GM23338 (cell line): Measurements from ENCODE around the gene CD63. TPM values are rescaled to one million over a fixed set of nuclear protein-coding genes. Genes with fewer than 3 reads are reported as not detected.
"Not testable (repeated sequence)": the region's sequence is repeated elsewhere in the genome, so short reads cannot be mapped to it uniquely, and the experiment has no call there.

Experiments
- ATAC-seq: fragments of 200-7000 bp; cut with Tn5 transposase; 3 replicates; pipeline ENCODE4 v1.9.1; 2020
- DNase-seq: peaks from one replicate; pipeline ENCODE4 v3.0.0-alpha.2; 2015; ENCODE audit warnings: low spot score
- H2AFZ ChIP-seq: fragments of 200-600 bp; sonication (generic); 2 replicates; pipeline ENCODE4 v1.8.0; 2016; ENCODE audit warnings: antibody characterized with exemption, mild to moderate bottlenecking, moderate library complexity
- H3F3A ChIP-seq: fragments of 200-600 bp; sonication (generic); replicated peaks from 2 replicates; pipeline ENCODE4 v1.8.0; 2017; ENCODE audit warnings: antibody characterized with exemption, mixed run types, low read depth
- H3K27ac ChIP-seq: fragments of 200-600 bp; sonication (generic); 2 replicates; pipeline ENCODE4 v1.6.1; 2016; ENCODE audit warnings: low read depth
- H3K27me3 ChIP-seq: fragments of 200-600 bp; sonication (generic); 2 replicates; pipeline ENCODE4 v1.8.0; 2016; ENCODE audit warnings: mild to moderate bottlenecking, mixed run types, moderate library complexity; ENCODE audit not compliant: insufficient read depth
- H3K36me3 ChIP-seq: fragments of 200-600 bp; sonication (generic); 2 replicates; pipeline ENCODE4 v1.8.0; 2016; ENCODE audit warnings: mild to moderate bottlenecking; ENCODE audit not compliant: insufficient read depth
- H3K4me1 ChIP-seq: fragments of 200-600 bp; sonication (generic); 2 replicates; pipeline ENCODE4 v1.8.0; 2016; ENCODE audit warnings: mild to moderate bottlenecking, moderate library complexity; ENCODE audit not compliant: insufficient read depth
- H3K4me2 ChIP-seq: fragments of 200-600 bp; sonication (generic); 2 replicates; pipeline ENCODE4 v1.7.1; 2017; ENCODE audit warnings: mixed run types
- H3K4me3 ChIP-seq: fragments of 200-600 bp; sonication (generic); 2 replicates; pipeline ENCODE4 v1.6.1; 2016; ENCODE audit warnings: mixed run types
- H3K79me2 ChIP-seq: fragments of 200-600 bp; sonication (generic); replicated peaks from 2 replicates; pipeline ENCODE4 v1.8.0; 2017; ENCODE audit warnings: mild to moderate bottlenecking; ENCODE audit not compliant: insufficient read depth
- H3K9me2 ChIP-seq: fragments of 200-600 bp; sonication (generic); 2 replicates; pipeline ENCODE4 v1.8.0; 2017; ENCODE audit not compliant: insufficient read depth
- H4K20me1 ChIP-seq: fragments of 200-600 bp; sonication (generic); replicated peaks from 2 replicates; pipeline ENCODE4 v1.8.0; 2017; ENCODE audit warnings: mild to moderate bottlenecking; ENCODE audit not compliant: insufficient read depth
- H3K27ac Mint-ChIP-seq: 2 replicates; pipeline ENCODE4 v1.8.0; 2020; ENCODE audit warnings: inconsistent platforms, mild to moderate bottlenecking, moderate library complexity, mixed read lengths
- H3K27me3 Mint-ChIP-seq: 3 replicates; pipeline ENCODE4 v1.8.0; 2022; ENCODE audit warnings: low read depth, mild to moderate bottlenecking, moderate library complexity, mixed read lengths, inconsistent platforms; ENCODE audit not compliant: insufficient read depth, poor library complexity
- H3K36me3 Mint-ChIP-seq: 3 replicates; pipeline ENCODE4 v1.8.0; 2021; ENCODE audit warnings: low read depth, mild to moderate bottlenecking, inconsistent platforms, moderate library complexity, mixed read lengths
- H3K4me1 Mint-ChIP-seq: 3 replicates; pipeline ENCODE4 v1.8.0; 2020; ENCODE audit warnings: mild to moderate bottlenecking, inconsistent platforms, mixed read lengths
- H3K4me3 Mint-ChIP-seq: 3 replicates; pipeline ENCODE4 v1.8.0; 2021; ENCODE audit warnings: moderate library complexity, mild to moderate bottlenecking, inconsistent platforms, mixed read lengths
- H3K9me3 Mint-ChIP-seq: 3 replicates; pipeline ENCODE4 v1.8.0; 2020; ENCODE audit warnings: moderate library complexity, mild to moderate bottlenecking, inconsistent platforms, mixed read lengths
- STAT1 ChIP-seq: IDR thresholded peaks from one replicate; pipeline ENCODE4 v1.6.1; 2016; ENCODE audit warnings: antibody characterized with exemption; ENCODE audit not compliant: unreplicated experiment
- ZNF331 ChIP-seq: fragments of 250-450 bp; sonication (Bioruptor Pico); IDR thresholded peaks from 2 replicates; pipeline ENCODE4 v1.5.0; 2020; ENCODE audit warnings: low read depth, mild to moderate bottlenecking, moderate library complexity
- polyA plus RNA-seq: library from polyadenylated mRNA; unstranded; fragments of >200 nt; fragmentation: Nextera tagmentation; extraction: Ambion mirVana; gene quantifications from 2 replicates; pipeline ENCODE4 v1.2.1, GENCODE V29; 2016
- total RNA-seq: library from RNA; depleted of rRNA; stranded (reverse); fragments of >200 nt; shearing (Covaris generic); gene quantifications from 2 replicates; pipeline ENCODE4 v1.2.3, GENCODE V29; 2014
- TF ChIP-seq, protein P1 (sequence below): fragments of 250-450 bp; sonication (Bioruptor Pico); IDR thresholded peaks from 2 replicates; pipeline ENCODE4 v1.5.0; 2020; ENCODE audit warnings: mild to moderate bottlenecking, moderate library complexity

CD63 gene
- total and polyA plus RNA-seq, 2 experiments from 2014 or later: 294 to 685 TPM

- peaks cover 49% of the 10 kb centered on the region for H4K20me1 ChIP-seq
- H3K27me3 ChIP-seq: no peaks in the 10 kb centered on the region
- Mint-ChIP-seq H3K4me1 (peaks cover 5% of the 10 kb centered on the region), H3K36me3 (peaks cover 60% of the 10 kb centered on the region), H3K4me3 (no peak overlapping the region), H3K9me3 (no peaks in the 10 kb centered on the region; the same call in 2 of the 3 replicates), H3K27me3 (peaks cover 2% of the 10 kb centered on the region), H3K27ac (no peak overlapping the region)
- no peak overlapping the region for H3K27ac ChIP-seq
- ATAC-seq: no peak
- H3F3A ChIP-seq: peaks cover 19% of the 10 kb centered on the region; the same call in 1 of the 2 replicates
- H2AFZ ChIP-seq: no peak overlapping the region
- DNase-seq: no peak
- H3K4me1 ChIP-seq: no peaks in the 10 kb centered on the region
- 0 out of 2 replicates have a peak, but pooled peaks cover 6% of the 10 kb centered on the region for H3K79me2 ChIP-seq
- no peak overlapping the region for H3K4me2 ChIP-seq
- peaks cover 31% of the 10 kb centered on the region; the same call in 1 of the 2 replicates for H3K36me3 ChIP-seq
- H3K9me2 ChIP-seq: no peaks in the 10 kb centered on the region
- H3K4me3 ChIP-seq: no peak overlapping the region
- TF ChIP-seq, protein P1, sequence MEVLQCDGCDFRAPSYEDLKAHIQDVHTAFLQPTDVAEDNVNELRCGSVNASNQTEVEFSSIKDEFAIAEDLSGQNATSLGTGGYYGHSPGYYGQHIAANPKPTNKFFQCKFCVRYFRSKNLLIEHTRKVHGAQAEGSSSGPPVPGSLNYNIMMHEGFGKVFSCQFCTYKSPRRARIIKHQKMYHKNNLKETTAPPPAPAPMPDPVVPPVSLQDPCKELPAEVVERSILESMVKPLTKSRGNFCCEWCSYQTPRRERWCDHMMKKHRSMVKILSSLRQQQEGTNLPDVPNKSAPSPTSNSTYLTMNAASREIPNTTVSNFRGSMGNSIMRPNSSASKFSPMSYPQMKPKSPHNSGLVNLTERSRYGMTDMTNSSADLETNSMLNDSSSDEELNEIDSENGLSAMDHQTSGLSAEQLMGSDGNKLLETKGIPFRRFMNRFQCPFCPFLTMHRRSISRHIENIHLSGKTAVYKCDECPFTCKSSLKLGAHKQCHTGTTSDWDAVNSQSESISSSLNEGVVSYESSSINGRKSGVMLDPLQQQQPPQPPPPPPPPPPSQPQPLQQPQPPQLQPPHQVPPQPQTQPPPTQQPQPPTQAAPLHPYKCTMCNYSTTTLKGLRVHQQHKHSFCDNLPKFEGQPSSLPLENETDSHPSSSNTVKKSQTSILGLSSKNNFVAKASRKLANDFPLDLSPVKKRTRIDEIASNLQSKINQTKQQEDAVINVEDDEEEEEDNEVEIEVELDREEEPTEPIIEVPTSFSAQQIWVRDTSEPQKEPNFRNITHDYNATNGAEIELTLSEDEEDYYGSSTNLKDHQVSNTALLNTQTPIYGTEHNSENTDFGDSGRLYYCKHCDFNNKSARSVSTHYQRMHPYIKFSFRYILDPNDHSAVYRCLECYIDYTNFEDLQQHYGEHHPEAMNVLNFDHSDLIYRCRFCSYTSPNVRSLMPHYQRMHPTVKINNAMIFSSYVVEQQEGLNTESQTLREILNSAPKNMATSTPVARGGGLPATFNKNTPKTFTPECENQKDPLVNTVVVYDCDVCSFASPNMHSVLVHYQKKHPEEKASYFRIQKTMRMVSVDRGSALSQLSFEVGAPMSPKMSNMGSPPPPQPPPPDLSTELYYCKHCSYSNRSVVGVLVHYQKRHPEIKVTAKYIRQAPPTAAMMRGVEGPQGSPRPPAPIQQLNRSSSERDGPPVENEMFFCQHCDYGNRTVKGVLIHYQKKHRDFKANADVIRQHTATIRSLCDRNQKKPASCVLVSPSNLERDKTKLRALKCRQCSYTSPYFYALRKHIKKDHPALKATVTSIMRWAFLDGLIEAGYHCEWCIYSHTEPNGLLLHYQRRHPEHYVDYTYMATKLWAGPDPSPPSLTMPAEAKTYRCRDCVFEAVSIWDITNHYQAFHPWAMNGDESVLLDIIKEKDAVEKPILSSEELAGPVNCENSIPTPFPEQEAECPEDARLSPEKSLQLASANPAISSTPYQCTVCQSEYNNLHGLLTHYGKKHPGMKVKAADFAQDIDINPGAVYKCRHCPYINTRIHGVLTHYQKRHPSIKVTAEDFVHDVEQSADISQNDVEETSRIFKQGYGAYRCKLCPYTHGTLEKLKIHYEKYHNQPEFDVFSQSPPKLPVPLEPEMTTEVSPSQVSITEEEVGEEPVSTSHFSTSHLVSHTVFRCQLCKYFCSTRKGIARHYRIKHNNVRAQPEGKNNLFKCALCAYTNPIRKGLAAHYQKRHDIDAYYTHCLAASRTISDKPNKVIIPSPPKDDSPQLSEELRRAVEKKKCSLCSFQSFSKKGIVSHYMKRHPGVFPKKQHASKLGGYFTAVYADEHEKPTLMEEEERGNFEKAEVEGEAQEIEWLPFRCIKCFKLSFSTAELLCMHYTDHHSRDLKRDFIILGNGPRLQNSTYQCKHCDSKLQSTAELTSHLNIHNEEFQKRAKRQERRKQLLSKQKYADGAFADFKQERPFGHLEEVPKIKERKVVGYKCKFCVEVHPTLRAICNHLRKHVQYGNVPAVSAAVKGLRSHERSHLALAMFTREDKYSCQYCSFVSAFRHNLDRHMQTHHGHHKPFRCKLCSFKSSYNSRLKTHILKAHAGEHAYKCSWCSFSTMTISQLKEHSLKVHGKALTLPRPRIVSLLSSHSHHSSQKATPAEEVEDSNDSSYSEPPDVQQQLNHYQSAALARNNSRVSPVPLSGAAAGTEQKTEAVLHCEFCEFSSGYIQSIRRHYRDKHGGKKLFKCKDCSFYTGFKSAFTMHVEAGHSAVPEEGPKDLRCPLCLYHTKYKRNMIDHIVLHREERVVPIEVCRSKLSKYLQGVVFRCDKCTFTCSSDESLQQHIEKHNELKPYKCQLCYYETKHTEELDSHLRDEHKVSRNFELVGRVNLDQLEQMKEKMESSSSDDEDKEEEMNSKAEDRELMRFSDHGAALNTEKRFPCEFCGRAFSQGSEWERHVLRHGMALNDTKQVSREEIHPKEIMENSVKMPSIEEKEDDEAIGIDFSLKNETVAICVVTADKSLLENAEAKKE: no peak
- TF ChIP-seq ZNF331 (no peak), STAT1 (no peak)
Measured at GRCh38 chr12:55760663-55761062, 31.9 kb upstream of the CD63 start.

- Mint-ChIP-seq H3K4me1 (peaks cover 19% of the 10 kb centered on the region), H3K36me3 (peaks cover 65% of the 10 kb centered on the region)
- ATAC-seq, H3K4me2 ChIP-seq, H3K9me2 ChIP-seq, H3K27ac Mint-ChIP-seq, DNase-seq, H3K4me1 ChIP-seq, H3K4me3 ChIP-seq, H2AFZ ChIP-seq, H3K4me3 Mint-ChIP-seq, H3K27me3 ChIP-seq, H3K27me3 Mint-ChIP-seq, H3K79me2 ChIP-seq, H3K27ac ChIP-seq, H3K9me3 Mint-ChIP-seq: not testable (repeated sequence)
- peaks cover 19% of the 10 kb centered on the region; the same call in 1 of the 2 replicates for H3F3A ChIP-seq
- H3K36me3 ChIP-seq: peaks cover 31% of the 10 kb centered on the region; the same call in 1 of the 2 replicates
- peaks cover 50% of the 10 kb centered on the region for H4K20me1 ChIP-seq
Measured at GRCh38 chr12:55758575-55758974, 29.8 kb upstream of the CD63 start.
